IPS-15b (cell line): ENCODE measurements around the gene ZDHHC19.
"Not testable (repeated sequence)": the region's sequence is repeated elsewhere in the genome, so short reads cannot be mapped to it uniquely, and the experiment has no call there.

Source experiments
- H3K27me3 ChIP-seq: one replicate; pipeline ENCODE4 v1.6.1; 2013; ENCODE audit warnings: low read length; ENCODE audit not compliant: control insufficient read depth, insufficient read depth
- H3K36me3 ChIP-seq: one replicate; pipeline ENCODE4 v1.6.1; 2013; ENCODE audit warnings: low read length; ENCODE audit not compliant: control insufficient read depth, insufficient read depth
- H3K4me1 ChIP-seq: one replicate; pipeline ENCODE4 v1.6.1; 2013; ENCODE audit warnings: mild to moderate bottlenecking, low read length; ENCODE audit not compliant: control insufficient read depth, insufficient read depth
- H3K4me3 ChIP-seq: one replicate; pipeline ENCODE4 v1.5.1; 2013; ENCODE audit warnings: low read depth, low read length
- H3K9ac ChIP-seq: one replicate; pipeline ENCODE4 v1.6.1; 2013; ENCODE audit warnings: low read depth, mild to moderate bottlenecking, low read length
- H3K9me3 ChIP-seq: one replicate; pipeline ENCODE4 v1.6.1; 2013; ENCODE audit warnings: mild to moderate bottlenecking, low read length; ENCODE audit not compliant: control insufficient read depth, insufficient read depth

The ZDHHC19 gene

GRCh38 chr3:196208942-196209695 is 2.1 kb downstream of the ZDHHC19 start:
- Histone ChIP-seq H3K27me3 (peaks cover 15% of the 10 kb centered on the region), H3K9me3 (no peaks in the 10 kb centered on the region), H3K36me3 (no peaks in the 10 kb centered on the region), H3K9ac (no peak overlapping the region), H3K4me1 (no peaks in the 10 kb centered on the region), H3K4me3 (no peak overlapping the region)

GRCh38 chr3:196207833-196208607 is 3.2 kb downstream of the ZDHHC19 start:
- Histone ChIP-seq H3K9me3 (no peaks in the 10 kb centered on the region), H3K9ac (no peak overlapping the region), H3K36me3 (no peaks in the 10 kb centered on the region), H3K27me3 (peaks cover 15% of the 10 kb centered on the region), H3K4me1 (no peaks in the 10 kb centered on the region), H3K4me3 (peak overlapping the region; percentile 82)

- Histone ChIP-seq H3K4me3 (peak overlapping the region; percentile 74), H3K9me3 (no peaks in the 10 kb centered on the region), H3K36me3 (no peaks in the 10 kb centered on the region), H3K4me1 (no peaks in the 10 kb centered on the region), H3K27me3 (peaks cover 15% of the 10 kb centered on the region), H3K9ac (no peak overlapping the region)
Observed at GRCh38 chr3:196207159-196207832, 3.9 kb downstream of the ZDHHC19 start.

GRCh38 chr3:196205442-196206205 is 5.6 kb downstream of the ZDHHC19 start:
- H3K4me3 ChIP-seq, H3K4me1 ChIP-seq, H3K36me3 ChIP-seq, H3K9ac ChIP-seq, H3K9me3 ChIP-seq: not testable (repeated sequence)
- peaks cover 15% of the 10 kb centered on the region for H3K27me3 ChIP-seq

- Histone ChIP-seq H3K36me3 (no peaks in the 10 kb centered on the region), H3K4me3 (no peak overlapping the region), H3K9ac (no peak overlapping the region), H3K9me3 (no peaks in the 10 kb centered on the region), H3K4me1 (no peaks in the 10 kb centered on the region), H3K27me3 (peaks cover 13% of the 10 kb centered on the region)
Observed at GRCh38 chr3:196203846-196204245, 7.4 kb downstream of the ZDHHC19 start.

GRCh38 chr3:196202516-196202970 is 8.7 kb downstream of the ZDHHC19 start:
- H3K4me1 ChIP-seq = no peaks in the 10 kb centered on the region
- peaks cover 8% of the 10 kb centered on the region for H3K27me3 ChIP-seq
- no peak overlapping the region for H3K4me3 ChIP-seq
- H3K9ac ChIP-seq = no peak overlapping the region
- no peaks in the 10 kb centered on the region for H3K9me3 ChIP-seq
- no peaks in the 10 kb centered on the region for H3K36me3 ChIP-seq

- Histone ChIP-seq H3K36me3 (no peaks in the 10 kb centered on the region), H3K9me3 (no peaks in the 10 kb centered on the region), H3K4me3 (no peak overlapping the region), H3K9ac (no peak overlapping the region), H3K4me1 (no peaks in the 10 kb centered on the region), H3K27me3 (no peaks in the 10 kb centered on the region)
Observed at GRCh38 chr3:196198771-196199753, 12.1 kb downstream of the ZDHHC19 start.

- Histone ChIP-seq H3K4me3 (no peak overlapping the region), H3K4me1 (no peaks in the 10 kb centered on the region), H3K9ac (no peak overlapping the region), H3K9me3 (no peaks in the 10 kb centered on the region), H3K27me3 (no peaks in the 10 kb centered on the region), H3K36me3 (no peaks in the 10 kb centered on the region)
Observed at GRCh38 chr3:196198081-196198675, 13.0 kb downstream of the ZDHHC19 start.

GRCh38 chr3:196197524-196197923 is 13.7 kb downstream of the ZDHHC19 start:
- no peak overlapping the region for H3K4me3 ChIP-seq
- H3K27me3 ChIP-seq = no peaks in the 10 kb centered on the region
- no peaks in the 10 kb centered on the region for H3K4me1 ChIP-seq

GRCh38 chr3:196195664-196196265 is 15.4 kb downstream of the ZDHHC19 start:
- Histone ChIP-seq H3K27me3 (no peaks in the 10 kb centered on the region), H3K9me3 (no peaks in the 10 kb centered on the region), H3K4me3 (no peak overlapping the region), H3K36me3 (no peaks in the 10 kb centered on the region), H3K4me1 (no peaks in the 10 kb centered on the region), H3K9ac (no peak overlapping the region)

More at GRCh38 chr3:196197524-196197923, 13.7 kb downstream of the ZDHHC19 start:
- Histone ChIP-seq H3K9me3 (no peaks in the 10 kb centered on the region), H3K36me3 (no peaks in the 10 kb centered on the region), H3K9ac (no peak overlapping the region)
